Mesothelial cell of epicardium (in vitro differentiated cells): ENCODE data around the gene BHLHE41. TPM values are rescaled to one million over a fixed set of nuclear protein-coding genes. Genes with fewer than 3 reads are reported as not detected.

Experiments used
- DNase-seq, 2 experiments: peaks; one replicate each; pipeline ENCODE4 v3.0.0; 2021; ENCODE audit warnings: low spot score in 2 of 2; ENCODE audit not compliant: unreplicated experiment in 2 of 2
- H3K27ac Mint-ChIP-seq: 2 replicates; pipeline ENCODE4 v1.8.0; 2021; ENCODE audit warnings: mixed read lengths
- H3K27me3 Mint-ChIP-seq: 2 replicates; pipeline ENCODE4 v1.8.0; 2021; ENCODE audit warnings: low read depth, mixed read lengths
- H3K36me3 Mint-ChIP-seq: 2 replicates; pipeline ENCODE4 v1.8.0; 2021; ENCODE audit warnings: mixed read lengths
- H3K4me1 Mint-ChIP-seq: 2 replicates; pipeline ENCODE4 v1.8.0; 2021; ENCODE audit warnings: mixed read lengths
- H3K4me3 Mint-ChIP-seq: 2 replicates; pipeline ENCODE4 v1.8.0; 2021; ENCODE audit warnings: mild to moderate bottlenecking, moderate library complexity, mixed read lengths
- H3K9me3 Mint-ChIP-seq: 2 replicates; pipeline ENCODE4 v1.8.0; 2021; ENCODE audit warnings: mixed read lengths
- CTCF ChIP-seq: fragments of 200-600 bp; sonication (generic); IDR thresholded peaks from one replicate; pipeline ENCODE4 v1.5.0; 2021; ENCODE audit warnings: antibody characterized with exemption; ENCODE audit not compliant: unreplicated experiment
- total RNA-seq: library from RNA; stranded (reverse); gene quantifications from 3 replicates; pipeline ENCODE4 v1.2.1, GENCODE V29; 2021

BHLHE41 gene
- total RNA-seq, 1 donor from 2014 or later, result 9.2 TPM

GRCh38 chr12:26101763-26102162 is 23.1 kb downstream of the BHLHE41 start:
- H3K27ac Mint-ChIP-seq, result no peak overlapping the region
- H3K27me3 Mint-ChIP-seq, result no peaks in the 10 kb centered on the region
- no peak for DNase-seq
- H3K4me1 Mint-ChIP-seq, result peaks cover 29% of the 10 kb centered on the region
- TF ChIP-seq CTCF, result no peak
- no peak overlapping the region for H3K4me3 Mint-ChIP-seq
- H3K36me3 Mint-ChIP-seq, result no peaks in the 10 kb centered on the region
- H3K9me3 Mint-ChIP-seq, result no peaks in the 10 kb centered on the region

DNA sequence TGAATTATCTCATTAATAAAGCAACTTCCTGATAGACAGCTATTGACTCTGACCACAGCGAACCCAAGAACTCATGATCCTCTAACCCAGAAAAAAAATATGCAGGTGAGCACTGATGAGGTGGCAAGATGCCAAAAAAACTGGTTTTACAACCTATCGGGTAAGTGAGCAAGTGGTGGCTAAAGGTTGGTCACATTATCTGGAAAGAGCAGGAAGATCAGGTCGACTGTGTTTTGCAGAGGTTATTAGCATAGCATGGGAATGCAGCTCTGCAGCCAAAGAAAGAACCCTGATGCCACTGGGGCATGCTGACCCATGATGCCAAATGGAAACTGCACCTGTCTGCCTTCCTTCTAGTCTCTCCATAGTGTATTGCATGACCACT is 23.5 kb downstream of the BHLHE41 start:
- no peak for DNase-seq

GRCh38 chr12:26100666-26101349 is 24.0 kb downstream of the BHLHE41 start:
- no peak overlapping the region for H3K4me3 Mint-ChIP-seq
- no peak overlapping the region for H3K27ac Mint-ChIP-seq
- no peaks in the 10 kb centered on the region for H3K27me3 Mint-ChIP-seq
- no peaks in the 10 kb centered on the region for H3K36me3 Mint-ChIP-seq
- H3K4me1 Mint-ChIP-seq, result peaks cover 36% of the 10 kb centered on the region
- no peak for TF ChIP-seq CTCF
- DNase-seq, result no peak
- no peaks in the 10 kb centered on the region for H3K9me3 Mint-ChIP-seq

More for the DNA sequence above, 23.5 kb downstream of the BHLHE41 start:
- peaks cover 32% of the 10 kb centered on the region for H3K4me1 Mint-ChIP-seq
- no peaks in the 10 kb centered on the region for H3K36me3 Mint-ChIP-seq
- H3K4me3 Mint-ChIP-seq, result no peak overlapping the region
- H3K27me3 Mint-ChIP-seq, result no peaks in the 10 kb centered on the region
- H3K9me3 Mint-ChIP-seq, result no peaks in the 10 kb centered on the region
- H3K27ac Mint-ChIP-seq, result no peak overlapping the region
- TF ChIP-seq CTCF, result no peak

DNA sequence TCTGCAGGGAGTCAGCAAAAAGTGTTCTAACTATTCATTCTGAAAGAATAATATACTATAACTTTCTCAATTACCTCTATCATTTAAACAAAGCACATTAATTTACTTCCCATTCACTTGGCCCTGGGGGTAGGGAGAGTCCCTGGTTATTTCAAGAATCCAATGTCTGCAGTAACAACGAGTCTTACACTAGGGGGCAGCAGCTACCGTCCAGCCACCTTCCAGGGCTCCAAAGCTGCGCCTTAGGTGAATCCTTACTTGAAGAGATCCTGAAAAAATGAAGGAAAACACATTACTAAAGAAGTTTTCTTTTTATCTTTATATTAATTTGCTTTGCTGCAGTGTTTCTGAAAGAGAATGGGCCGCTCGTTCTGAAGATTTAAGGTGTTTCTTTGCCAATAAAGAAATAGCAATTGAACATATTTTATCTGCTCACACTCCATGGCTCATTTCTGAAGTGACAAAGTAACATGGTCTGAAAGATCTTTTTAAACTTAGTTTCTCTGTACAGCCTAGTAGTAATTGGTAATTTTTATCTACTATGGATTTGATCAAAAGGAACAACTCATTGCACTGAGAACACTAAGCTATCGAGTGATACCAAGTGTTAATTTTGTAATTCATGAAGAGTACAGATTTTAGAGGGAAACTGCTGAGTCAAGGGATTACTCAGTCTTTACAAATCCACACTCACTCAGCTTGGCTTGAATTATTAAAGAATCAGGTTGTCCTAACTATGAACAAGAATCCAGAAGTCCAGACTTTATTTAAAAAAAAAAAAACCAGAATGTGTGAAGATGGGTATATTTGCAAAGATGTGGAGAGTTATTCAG is 27.6 kb downstream of the BHLHE41 start:
- Mint-ChIP-seq H3K27me3 (no peaks in the 10 kb centered on the region), H3K27ac (peak overlapping the region; percentile 61), H3K4me3 (no peak overlapping the region), H3K4me1 (peaks cover 33% of the 10 kb centered on the region), H3K36me3 (no peaks in the 10 kb centered on the region), H3K9me3 (no peaks in the 10 kb centered on the region)
- TF ChIP-seq CTCF, result peak; percentile 76
- DNase-seq, result peak; percentile 38 to 69

DNA sequence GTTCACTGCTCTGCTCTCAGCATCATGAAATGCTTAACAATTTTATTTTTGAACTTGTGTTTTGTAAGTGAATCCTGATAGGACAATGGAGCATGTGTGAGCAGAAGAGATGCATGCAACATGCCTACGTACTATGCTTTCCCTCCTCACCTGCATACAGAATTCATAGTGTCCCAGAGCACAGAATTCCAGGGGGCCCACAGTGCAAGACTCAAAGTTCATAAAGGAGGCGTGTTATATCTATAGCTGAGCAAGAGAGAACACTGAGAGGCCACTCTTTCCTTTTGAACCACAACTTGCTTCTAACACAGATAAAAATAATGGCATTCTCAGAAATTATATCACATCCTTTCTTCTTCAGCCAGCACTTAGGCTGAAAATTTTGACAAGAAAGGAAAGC is 28.8 kb downstream of the BHLHE41 start:
- DNase-seq, result no peak
- H3K36me3 Mint-ChIP-seq, result no peaks in the 10 kb centered on the region
- no peak for TF ChIP-seq CTCF
- no peak overlapping the region for H3K4me3 Mint-ChIP-seq
- no peaks in the 10 kb centered on the region for H3K9me3 Mint-ChIP-seq
- H3K27ac Mint-ChIP-seq, result peak overlapping the region; percentile 64
- H3K27me3 Mint-ChIP-seq, result no peaks in the 10 kb centered on the region
- H3K4me1 Mint-ChIP-seq, result peaks cover 34% of the 10 kb centered on the region
